PC-3 (cell line): ENCODE data around the gene NOXA1. TPM values are rescaled to one million over a fixed set of nuclear protein-coding genes. Genes with fewer than 3 reads are reported as not detected.

Experiments used
- ATAC-seq: fragments of 200-7000 bp; cut with Tn5 transposase; 2 replicates; pipeline ENCODE4 v1.9.1; 2020; ENCODE audit warnings: mild to moderate bottlenecking, moderate library complexity
- BruUV-seq: library from RNA; stranded (reverse); fragments of 400-500 nt; replicated peaks from 2 replicates; lab custom pipeline; 2021; lab: Mats Ljungman, UMichigan
- CTCF ChIA-PET: fragments of 300-600 bp; sonication (Branson Sonifier 250); formaldehyde crosslinking; loops from one replicate; lab custom pipeline; 2022; ENCODE audit warnings: antibody characterized with exemption; lab: Charles Lee
- POLR2A ChIA-PET: fragments of 300-600 bp; sonication (Branson Sonifier 250); formaldehyde crosslinking; loops from one replicate; lab custom pipeline; 2022; ENCODE audit warnings: antibody characterized with exemption; ENCODE audit not compliant: unreplicated experiment; lab: Charles Lee
- DNase-seq: peaks from one replicate; pipeline ENCODE4 v3.0.0-alpha.2; 2015
- H2AFZ ChIP-seq: fragments of 300-600 bp; sonication (generic); 2 replicates; pipeline ENCODE4 v1.6.0; 2016; ENCODE audit warnings: antibody characterized with exemption, low read length
- H3F3A ChIP-seq: fragments of 300-600 bp; sonication (generic); one replicate; pipeline ENCODE4 v1.6.0; 2017; ENCODE audit warnings: antibody characterized with exemption, low read length, control low read depth, mild to moderate bottlenecking; ENCODE audit not compliant: unreplicated experiment
- H3K27ac ChIP-seq: fragments of 300-600 bp; sonication (generic); 2 replicates; pipeline ENCODE4 v1.5.1; 2016; ENCODE audit warnings: mild to moderate bottlenecking, low read length
- H3K27me3 ChIP-seq: fragments of 300-600 bp; sonication (generic); 2 replicates; pipeline ENCODE4 v1.6.1; 2016; ENCODE audit warnings: low read length, mixed read lengths
- H3K36me3 ChIP-seq: fragments of 300-600 bp; sonication (generic); 2 replicates; pipeline ENCODE4 v1.6.1; 2016; ENCODE audit warnings: low read depth, mixed run types, low read length, mixed read lengths
- H3K4me1 ChIP-seq: fragments of 300-600 bp; sonication (generic); 2 replicates; pipeline ENCODE4 v1.5.1; 2016; ENCODE audit warnings: low read length; ENCODE audit not compliant: insufficient read depth
- H3K4me2 ChIP-seq: fragments of 300-600 bp; sonication (generic); 2 replicates; pipeline ENCODE4 v1.6.0; 2016; ENCODE audit warnings: low read length
- H3K4me3 ChIP-seq: fragments of 300-600 bp; sonication (generic); 2 replicates; pipeline ENCODE4 v1.5.1; 2016; ENCODE audit warnings: mild to moderate bottlenecking, low read length, mixed read lengths
- H3K79me2 ChIP-seq: fragments of 300-600 bp; sonication (generic); 2 replicates; pipeline ENCODE4 v1.6.1; 2017; ENCODE audit warnings: low read length, mixed read lengths
- H3K9ac ChIP-seq: fragments of 300-600 bp; sonication (generic); 2 replicates; pipeline ENCODE4 v1.6.0; 2016; ENCODE audit warnings: mild to moderate bottlenecking, low read length
- H3K9me2 ChIP-seq: fragments of 300-600 bp; sonication (generic); replicated peaks from 2 replicates; pipeline ENCODE4 v1.6.1; 2016; ENCODE audit warnings: mixed run types, low read length, mixed read lengths
- H3K9me3 ChIP-seq: fragments of 300-600 bp; sonication (generic); 2 replicates; pipeline ENCODE4 v1.6.1; 2016; ENCODE audit warnings: low read length, mixed read lengths
- H4K20me1 ChIP-seq: fragments of 300-600 bp; sonication (generic); 2 replicates; pipeline ENCODE4 v1.6.1; 2016; ENCODE audit warnings: low read length, mixed read lengths
- CTCF ChIP-seq: fragments of 300-600 bp; sonication (generic); conservative IDR thresholded peaks from 2 replicates; pipeline ENCODE4 v1.5.1; 2017; ENCODE audit warnings: antibody characterized with exemption, low read depth, mild to moderate bottlenecking, low read length
- EZH2 ChIP-seq: fragments of 300-600 bp; sonication (generic); IDR thresholded peaks from one replicate; pipeline ENCODE4 v1.6.1; 2017; ENCODE audit warnings: antibody characterized with exemption, mild to moderate bottlenecking, low read length; ENCODE audit not compliant: unreplicated experiment
- EZH2phosphoT487 ChIP-seq: fragments of 300-600 bp; sonication (generic); IDR thresholded peaks from 2 replicates; pipeline ENCODE4 v1.6.1; 2018; ENCODE audit warnings: mild to moderate bottlenecking, antibody characterized with exemption, low read length, borderline replicate concordance
- intact Hi-C: fragments of 100-400 bp; cut with micrococcal nuclease; formaldehyde crosslinking; loops from 2 replicates; pipeline ENCODE4 v1.9.0; 2023
- total RNA-seq: library from RNA; depleted of rRNA; stranded (reverse); fragments of >200 nt; gene quantifications from 2 replicates; pipeline ENCODE4 v1.2.3, GENCODE V29; 2014

Gene NOXA1
- total RNA-seq, 1 experiment from 2014 or later: 0.51 TPM

- BruUV-seq: no TSS peak
- Histone ChIP-seq H2AFZ (no peak overlapping the region), H3K9me3 (no peaks in the 10 kb centered on the region), H3F3A (no peaks in the 10 kb centered on the region), H3K4me1 (no peaks in the 10 kb centered on the region), H3K27me3 (no peaks in the 10 kb centered on the region), H3K9me2 (no peaks in the 10 kb centered on the region), H3K36me3 (no peaks in the 10 kb centered on the region), H3K4me2 (no peak overlapping the region), H4K20me1 (no peaks in the 10 kb centered on the region), H3K79me2 (no peaks in the 10 kb centered on the region), H3K4me3 (no peak overlapping the region), H3K27ac (no peak overlapping the region), H3K9ac (no peak overlapping the region)
- POLR2A ChIA-PET: no interaction called here
- no peak for ATAC-seq
- no peak for TF ChIP-seq EZH2phosphoT487
- TF ChIP-seq EZH2: no peak
- intact Hi-C loops: no loop called here
- DNase-seq: no peak
- CTCF ChIA-PET: no interaction called here
These were observed 30.8 kb upstream of the NOXA1 start for GRCh38 chr9:137392232-137393007.

GRCh38 chr9:137393176-137394150 lies 29.7 kb upstream of the NOXA1 start:
- Histone ChIP-seq H4K20me1 (no peaks in the 10 kb centered on the region), H3K4me2 (no peak overlapping the region), H3K9me3 (no peaks in the 10 kb centered on the region), H3K27ac (no peak overlapping the region), H3K4me3 (no peak overlapping the region), H2AFZ (no peak overlapping the region), H3K79me2 (no peaks in the 10 kb centered on the region), H3K27me3 (no peaks in the 10 kb centered on the region), H3K9ac (no peak overlapping the region), H3K9me2 (no peaks in the 10 kb centered on the region), H3K36me3 (no peaks in the 10 kb centered on the region), H3F3A (no peaks in the 10 kb centered on the region), H3K4me1 (no peaks in the 10 kb centered on the region)
- intact Hi-C loops: no loop called here
- no peak for ATAC-seq
- ChIA-PET POLR2A (no interaction called here), CTCF (no interaction called here)
- DNase-seq: no peak
- no peak for TF ChIP-seq CTCF
- TF ChIP-seq EZH2phosphoT487: no peak
- TF ChIP-seq EZH2: no peak
- BruUV-seq: no TSS peak

GRCh38 chr9:137394866-137395665 lies 28.1 kb upstream of the NOXA1 start:
- no peak overlapping the region for H3K4me2 ChIP-seq
- intact Hi-C loops: no loop called here
- H3F3A ChIP-seq: no peaks in the 10 kb centered on the region
- H3K27me3 ChIP-seq: no peaks in the 10 kb centered on the region
- ChIA-PET POLR2A (no interaction called here), CTCF (no interaction called here)
- no peaks in the 10 kb centered on the region for H3K9me2 ChIP-seq
- ATAC-seq: no peak
- no peaks in the 10 kb centered on the region for H3K36me3 ChIP-seq
- no peak overlapping the region for H3K4me3 ChIP-seq
- no peaks in the 10 kb centered on the region for H3K9me3 ChIP-seq
- no TSS peak for BruUV-seq
- no peak for DNase-seq
- H4K20me1 ChIP-seq: no peaks in the 10 kb centered on the region
- H3K27ac ChIP-seq: no peak overlapping the region
- H3K4me1 ChIP-seq: no peaks in the 10 kb centered on the region
- TF ChIP-seq CTCF (no peak), EZH2 (no peak), EZH2phosphoT487 (no peak)
- no peaks in the 10 kb centered on the region for H3K79me2 ChIP-seq
- H2AFZ ChIP-seq: no peak overlapping the region
- H3K9ac ChIP-seq: no peak overlapping the region
